ENCODE measurements around the gene WDR76.
"Not testable (repeated sequence)": the region's sequence is repeated elsewhere in the genome, so short reads cannot be mapped to it uniquely, and the experiment has no call there.

Gene WDR76

GRCh38 chr15:43808435-43808950, 18.3 kb upstream of the WDR76 start:
- Histone ChIP-seq H3K27me3 (ENCODE audit: insufficient read depth, low read length) (no peaks in the 10 kb centered on the region), H3K9me3 (ENCODE audit: low read length) (no peaks in the 10 kb centered on the region), H3F3A (ENCODE audit: insufficient read depth, low read length) (peaks cover 11% of the 10 kb centered on the region), H3K4me3 (ENCODE audit: low read depth, low read length, poor library complexity, severe bottlenecking) (no peak overlapping the region), H3K27ac (ENCODE audit: low read depth, low read length, poor library complexity, severe bottlenecking) (peak overlapping the region; percentile 93), H3K9ac (ENCODE audit: low read length) (peak overlapping the region; percentile 30), H3K4me2 (ENCODE audit: low read length) (peak overlapping the region; percentile 58), H3K36me3 (ENCODE audit: insufficient read depth, low read length) (peaks cover 92% of the 10 kb centered on the region), H3K79me2 (ENCODE audit: insufficient read depth, low read length) (no peaks in the 10 kb centered on the region), H3K4me1 (ENCODE audit: insufficient read depth, low read length, severe bottlenecking) (peaks cover 33% of the 10 kb centered on the region), H3K9me2 (ENCODE audit: low read depth, low read length) (no peaks in the 10 kb centered on the region), H2AFZ (ENCODE audit: low read length) (no peak overlapping the region), H4K20me1 (ENCODE audit: insufficient read depth, low read length) (no peaks in the 10 kb centered on the region)
- TF ChIP-seq EZH2 (IDR thresholded peaks at IDR 0.05; ENCODE audit: borderline replicate concordance, low read length) (no peak), CTCF (IDR thresholded peaks at IDR 0.05; ENCODE audit: low read length) (no peak)

DNA sequence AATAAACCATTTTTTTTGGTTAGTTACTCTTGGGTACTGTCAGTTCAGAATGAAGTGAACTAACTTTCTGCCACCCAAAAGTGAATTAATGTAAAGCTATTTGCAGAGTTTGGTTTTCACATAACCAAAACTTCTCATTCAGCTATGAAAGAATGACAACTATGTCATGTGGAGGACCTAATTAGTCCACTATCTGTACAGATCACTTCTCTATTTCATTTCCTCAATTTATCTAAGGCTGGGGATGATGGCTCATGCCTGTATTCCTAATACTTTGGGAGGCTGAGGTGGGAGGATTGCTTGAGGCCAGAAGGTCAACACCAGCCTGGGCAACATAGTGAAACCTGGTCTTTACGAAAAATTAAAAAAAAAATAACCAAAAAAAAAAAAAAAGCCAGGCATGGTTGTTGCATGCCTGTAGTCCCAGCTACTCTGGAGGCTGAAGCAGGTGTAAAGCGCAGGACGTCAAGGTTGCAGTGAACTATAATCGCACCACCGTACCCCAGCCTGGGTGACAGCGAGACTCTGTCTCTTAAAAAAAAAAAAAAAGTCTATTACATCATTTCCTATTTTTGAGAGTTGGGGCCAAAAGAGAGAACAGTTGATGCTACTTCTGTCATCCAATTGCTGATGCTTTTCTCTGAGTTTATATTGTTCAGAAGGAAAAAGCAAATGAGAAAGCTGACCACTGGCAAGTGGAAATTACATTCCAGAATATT, 17.7 kb upstream of the WDR76 start:
- no peak for TF ChIP-seq EZH2 (IDR thresholded peaks at IDR 0.05; ENCODE audit: borderline replicate concordance, low read length)
- no peak for TF ChIP-seq CTCF (IDR thresholded peaks at IDR 0.05; ENCODE audit: low read length)
- Histone ChIP-seq H3K4me3 (ENCODE audit: low read depth, low read length, poor library complexity, severe bottlenecking) (no peak overlapping the region), H3K27me3 (ENCODE audit: insufficient read depth, low read length) (no peaks in the 10 kb centered on the region), H3K36me3 (ENCODE audit: insufficient read depth, low read length) (peaks cover 92% of the 10 kb centered on the region), H4K20me1 (ENCODE audit: insufficient read depth, low read length) (no peaks in the 10 kb centered on the region), H3F3A (ENCODE audit: insufficient read depth, low read length) (peaks cover 11% of the 10 kb centered on the region), H3K27ac (ENCODE audit: low read depth, low read length, poor library complexity, severe bottlenecking) (peak overlapping the region; percentile 93), H3K9ac (ENCODE audit: low read length) (peak overlapping the region; percentile 42), H3K79me2 (ENCODE audit: insufficient read depth, low read length) (no peaks in the 10 kb centered on the region), H3K9me3 (ENCODE audit: low read length) (no peaks in the 10 kb centered on the region), H3K4me1 (ENCODE audit: insufficient read depth, low read length, severe bottlenecking) (peaks cover 33% of the 10 kb centered on the region), H3K9me2 (ENCODE audit: low read depth, low read length) (no peaks in the 10 kb centered on the region), H3K4me2 (ENCODE audit: low read length) (peak overlapping the region; percentile 58), H2AFZ (ENCODE audit: low read length) (no peak overlapping the region)

DNA sequence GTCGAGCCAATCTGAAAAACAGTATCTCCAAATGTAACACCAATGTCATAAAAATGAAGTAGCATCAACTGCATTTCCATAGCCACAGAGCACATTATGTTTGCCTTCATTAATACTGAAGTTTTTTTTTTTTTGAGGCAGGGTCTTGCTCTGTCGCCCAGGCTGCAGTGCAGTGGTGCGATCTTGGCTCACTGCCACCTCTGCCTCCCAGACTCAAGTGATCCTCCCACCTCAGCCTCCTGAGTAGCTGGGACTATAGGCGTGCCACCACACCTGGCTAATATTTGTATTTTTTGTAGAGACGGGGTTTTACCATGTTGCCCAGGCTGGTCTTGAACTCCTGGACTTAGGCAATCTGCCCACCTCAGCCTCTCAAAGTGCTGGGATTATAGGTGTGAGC, 11.7 kb upstream of the WDR76 start:
- not testable (repeated sequence) for H3K27me3 ChIP-seq (ENCODE audit: insufficient read depth, low read length); H3K4me2 ChIP-seq (ENCODE audit: low read length); H3K4me3 ChIP-seq (ENCODE audit: low read depth, low read length, poor library complexity, severe bottlenecking); H3F3A ChIP-seq (ENCODE audit: insufficient read depth, low read length); H2AFZ ChIP-seq (ENCODE audit: low read length); H3K27ac ChIP-seq (ENCODE audit: low read depth, low read length, poor library complexity, severe bottlenecking); H3K9me2 ChIP-seq (ENCODE audit: low read depth, low read length); H3K9me3 ChIP-seq (ENCODE audit: low read length); H3K9ac ChIP-seq (ENCODE audit: low read length); H4K20me1 ChIP-seq (ENCODE audit: insufficient read depth, low read length)
- Histone ChIP-seq H3K79me2 (ENCODE audit: insufficient read depth, low read length) (peaks cover 24% of the 10 kb centered on the region), H3K4me1 (ENCODE audit: insufficient read depth, low read length, severe bottlenecking) (peaks cover 19% of the 10 kb centered on the region), H3K36me3 (ENCODE audit: insufficient read depth, low read length) (peaks cover 92% of the 10 kb centered on the region)

GRCh38 chr15:43821505-43821904, 5.3 kb upstream of the WDR76 start:
- Histone ChIP-seq H3K4me2 (ENCODE audit: low read length) (peak overlapping the region; percentile 83), H2AFZ (ENCODE audit: low read length) (no peak overlapping the region), H3K9me2 (ENCODE audit: low read depth, low read length) (no peaks in the 10 kb centered on the region), H3K27me3 (ENCODE audit: insufficient read depth, low read length) (no peaks in the 10 kb centered on the region), H4K20me1 (ENCODE audit: insufficient read depth, low read length) (no peaks in the 10 kb centered on the region), H3K4me3 (ENCODE audit: low read depth, low read length, poor library complexity, severe bottlenecking) (peak overlapping the region; percentile 54), H3K27ac (ENCODE audit: low read depth, low read length, poor library complexity, severe bottlenecking) (peak overlapping the region; percentile 50), H3K9ac (ENCODE audit: low read length) (peak overlapping the region; percentile 54), H3K79me2 (ENCODE audit: insufficient read depth, low read length) (peaks cover 66% of the 10 kb centered on the region), H3K9me3 (ENCODE audit: low read length) (no peaks in the 10 kb centered on the region), H3K36me3 (ENCODE audit: insufficient read depth, low read length) (peaks cover 46% of the 10 kb centered on the region), H3F3A (ENCODE audit: insufficient read depth, low read length) (no peaks in the 10 kb centered on the region), H3K4me1 (ENCODE audit: insufficient read depth, low read length, severe bottlenecking) (peaks cover 51% of the 10 kb centered on the region)
- no peak for TF ChIP-seq EZH2 (IDR thresholded peaks at IDR 0.05; ENCODE audit: borderline replicate concordance, low read length)
